Activated CD8-positive, alpha-beta T cell treated with anti-CD3 and anti-CD28 coated beads for 36 hours (primary cell): Measurements from ENCODE around the gene FAM76A. TPM values are rescaled to one million over a fixed set of nuclear protein-coding genes. Genes with fewer than 3 reads are reported as not detected.

Experiments
- ATAC-seq: fragments of 200-7000 bp; cut with Tn5 transposase; one replicate; pipeline ENCODE4 v1.10.0; 2021; ENCODE audit warnings: mild to moderate bottlenecking, moderate library complexity
- CTCF ChIA-PET: fragments of 350-600 bp; sonication (Branson Sonifier 250); formaldehyde crosslinking; loops from one replicate; lab custom pipeline; 2021; ENCODE audit warnings: antibody characterized with exemption; lab: Charles Lee
- POLR2A ChIA-PET: fragments of 350-600 bp; sonication (Branson Sonifier 250); formaldehyde crosslinking; loops from one replicate; lab custom pipeline; 2021; ENCODE audit warnings: antibody characterized with exemption; lab: Charles Lee
- DNase-seq: peaks from one replicate; pipeline ENCODE4 v3.0.0-alpha.2; 2020
- H3K27ac Mint-ChIP-seq: one replicate; pipeline ENCODE4 v1.8.0; 2021; ENCODE audit warnings: mild to moderate bottlenecking, mixed read lengths
- H3K27me3 Mint-ChIP-seq: one replicate; pipeline ENCODE4 v1.8.0; 2021; ENCODE audit warnings: mixed read lengths
- H3K36me3 Mint-ChIP-seq: one replicate; pipeline ENCODE4 v1.8.0; 2021; ENCODE audit warnings: low read depth, mixed read lengths
- H3K4me1 Mint-ChIP-seq: one replicate; pipeline ENCODE4 v1.8.0; 2021; ENCODE audit warnings: low read depth, mixed read lengths
- H3K4me3 Mint-ChIP-seq: one replicate; pipeline ENCODE4 v1.8.0; 2021; ENCODE audit warnings: mild to moderate bottlenecking, moderate library complexity, mixed read lengths
- H3K9me3 Mint-ChIP-seq: one replicate; pipeline ENCODE4 v1.8.0; 2021; ENCODE audit warnings: mixed read lengths
- intact Hi-C: fragments of 100-400 bp; cut with micrococcal nuclease; formaldehyde crosslinking; loops from one replicate; pipeline ENCODE4 v1.10.0; 2022
- total RNA-seq, 2 experiments: library from RNA; stranded (reverse); gene quantifications; one replicate each; pipeline ENCODE4 v1.2.3, GENCODE V29; 2021
- TF ChIP-seq, protein P1 (sequence below): fragments of 200-600 bp; IDR thresholded peaks from one replicate; pipeline ENCODE4 v1.8.0; 2022; ENCODE audit warnings: antibody characterized with exemption, mild to moderate bottlenecking

FAM76A gene
- total RNA-seq, 2 experiments from 2014 or later, result 6.9 to 7.9 TPM

DNA sequence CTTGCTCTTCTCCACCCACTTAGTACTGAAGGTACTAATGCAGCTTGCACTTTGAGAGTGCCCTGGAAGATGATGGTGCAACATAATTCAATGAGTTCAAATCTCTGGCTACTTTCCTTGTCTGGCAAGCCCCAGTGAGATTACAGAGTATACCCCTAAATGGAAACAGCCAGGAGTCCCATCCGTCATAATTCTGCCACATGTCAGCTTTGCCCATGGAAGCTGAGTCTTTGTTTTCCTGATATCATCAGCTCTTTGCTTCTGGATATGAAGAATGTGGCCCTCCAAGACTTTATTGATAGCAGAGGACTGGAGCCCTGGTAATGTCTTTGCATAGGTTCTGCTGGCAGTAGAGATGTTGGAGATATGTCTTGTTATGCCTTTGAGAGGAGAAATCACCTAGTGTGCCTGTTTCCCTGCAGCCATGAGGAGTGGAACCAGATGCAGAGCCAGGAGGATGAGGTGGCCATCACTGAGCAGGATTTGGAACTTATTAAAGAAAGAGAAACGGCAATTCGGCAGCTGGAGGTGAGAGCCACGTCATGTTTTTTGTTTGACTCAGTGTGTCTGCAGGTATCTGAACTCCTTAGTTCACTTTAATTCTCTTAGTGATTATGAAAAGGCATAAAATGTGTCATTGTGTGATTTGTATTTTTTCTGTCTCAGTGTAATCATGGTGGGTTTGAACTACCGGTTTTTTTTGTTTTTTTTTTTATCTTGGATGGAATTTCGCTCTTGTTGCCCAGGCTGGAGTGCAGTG is 86.2 kb downstream of the FAM76A start:
- no peak for DNase-seq
- Mint-ChIP-seq H3K27ac (peak overlapping the region; percentile 27), H3K4me1 (no peaks in the 10 kb centered on the region), H3K9me3 (no peaks in the 10 kb centered on the region), H3K27me3 (no peaks in the 10 kb centered on the region), H3K36me3 (peaks cover 18% of the 10 kb centered on the region), H3K4me3 (no peak overlapping the region)
- intact Hi-C loops, result no loop called here
- POLR2A ChIA-PET, result no interaction called here
- CTCF ChIA-PET, result interaction anchor here (0.8 kb wide), 1 partner anchor 81 kb away, joined by 3 read pairs; no protein-coding TSS in a partner anchor
- TF ChIP-seq, protein P1, sequence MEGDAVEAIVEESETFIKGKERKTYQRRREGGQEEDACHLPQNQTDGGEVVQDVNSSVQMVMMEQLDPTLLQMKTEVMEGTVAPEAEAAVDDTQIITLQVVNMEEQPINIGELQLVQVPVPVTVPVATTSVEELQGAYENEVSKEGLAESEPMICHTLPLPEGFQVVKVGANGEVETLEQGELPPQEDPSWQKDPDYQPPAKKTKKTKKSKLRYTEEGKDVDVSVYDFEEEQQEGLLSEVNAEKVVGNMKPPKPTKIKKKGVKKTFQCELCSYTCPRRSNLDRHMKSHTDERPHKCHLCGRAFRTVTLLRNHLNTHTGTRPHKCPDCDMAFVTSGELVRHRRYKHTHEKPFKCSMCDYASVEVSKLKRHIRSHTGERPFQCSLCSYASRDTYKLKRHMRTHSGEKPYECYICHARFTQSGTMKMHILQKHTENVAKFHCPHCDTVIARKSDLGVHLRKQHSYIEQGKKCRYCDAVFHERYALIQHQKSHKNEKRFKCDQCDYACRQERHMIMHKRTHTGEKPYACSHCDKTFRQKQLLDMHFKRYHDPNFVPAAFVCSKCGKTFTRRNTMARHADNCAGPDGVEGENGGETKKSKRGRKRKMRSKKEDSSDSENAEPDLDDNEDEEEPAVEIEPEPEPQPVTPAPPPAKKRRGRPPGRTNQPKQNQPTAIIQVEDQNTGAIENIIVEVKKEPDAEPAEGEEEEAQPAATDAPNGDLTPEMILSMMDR, result no peak
- no peak for ATAC-seq

Other genes with a start within 250 kb of the FAM76A start
- 100 to 1,000 TPM; 108 to 111 TPM for gene WASF2, start 235.8 kb upstream of the FAM76A start, total RNA-seq
- 10 to 100 TPM; 26.3 to 27.6 TPM for gene AHDC1, start 121.8 kb upstream of the FAM76A start, total RNA-seq
- gene FGR, start 90.8 kb upstream of the FAM76A start, total RNA-seq, result under 1 TPM; 0.51 to 0.56 TPM
- gene IFI6, start 53.8 kb upstream of the FAM76A start, total RNA-seq, result 10 to 100 TPM; 31.6 to 32.1 TPM
- gene STX12, start 47.3 kb downstream of the FAM76A start, total RNA-seq, result 10 to 100 TPM; 19.4 to 22.1 TPM
- gene PPP1R8, start 104.8 kb downstream of the FAM76A start, total RNA-seq, result 10 to 100 TPM; 50.2 to 54.4 TPM
- gene THEMIS2, start 146.6 kb downstream of the FAM76A start, total RNA-seq, result 10 to 100 TPM; 13.8 to 16.0 TPM
- 10 to 100 TPM; 61.6 to 67.2 TPM for gene RPA2, start 188.6 kb downstream of the FAM76A start, total RNA-seq
- gene SMPDL3B, start 209.0 kb downstream of the FAM76A start, total RNA-seq, result under 1 TPM; 0.27 to 0.38 TPM
- 1 to 10 TPM; 3.4 to 3.6 TPM for gene XKR8, start 234.0 kb downstream of the FAM76A start, total RNA-seq